Activated CD8-positive, alpha-beta T cell treated with anti-CD3 and anti-CD28 coated beads for 36 hours (primary cell): ENCODE data around the gene SPRR1A. TPM values are rescaled to one million over a fixed set of nuclear protein-coding genes. Genes with fewer than 3 reads are reported as not detected.

Experiments used
- ATAC-seq: fragments of 200-7000 bp; cut with Tn5 transposase; one replicate; pipeline ENCODE4 v1.10.0; 2021; ENCODE audit warnings: mild to moderate bottlenecking, moderate library complexity
- CTCF ChIA-PET: fragments of 350-600 bp; sonication (Branson Sonifier 250); formaldehyde crosslinking; loops from one replicate; lab custom pipeline; 2021; ENCODE audit warnings: antibody characterized with exemption; lab: Charles Lee
- POLR2A ChIA-PET: fragments of 350-600 bp; sonication (Branson Sonifier 250); formaldehyde crosslinking; loops from one replicate; lab custom pipeline; 2021; ENCODE audit warnings: antibody characterized with exemption; lab: Charles Lee
- DNase-seq: peaks from one replicate; pipeline ENCODE4 v3.0.0-alpha.2; 2020
- H3K27ac Mint-ChIP-seq: one replicate; pipeline ENCODE4 v1.8.0; 2021; ENCODE audit warnings: mild to moderate bottlenecking, mixed read lengths
- H3K27me3 Mint-ChIP-seq: one replicate; pipeline ENCODE4 v1.8.0; 2021; ENCODE audit warnings: mixed read lengths
- H3K36me3 Mint-ChIP-seq: one replicate; pipeline ENCODE4 v1.8.0; 2021; ENCODE audit warnings: low read depth, mixed read lengths
- H3K4me1 Mint-ChIP-seq: one replicate; pipeline ENCODE4 v1.8.0; 2021; ENCODE audit warnings: low read depth, mixed read lengths
- H3K4me3 Mint-ChIP-seq: one replicate; pipeline ENCODE4 v1.8.0; 2021; ENCODE audit warnings: mild to moderate bottlenecking, moderate library complexity, mixed read lengths
- H3K9me3 Mint-ChIP-seq: one replicate; pipeline ENCODE4 v1.8.0; 2021; ENCODE audit warnings: mixed read lengths
- intact Hi-C: fragments of 100-400 bp; cut with micrococcal nuclease; formaldehyde crosslinking; loops from one replicate; pipeline ENCODE4 v1.10.0; 2022
- total RNA-seq, 2 experiments: library from RNA; stranded (reverse); gene quantifications; one replicate each; pipeline ENCODE4 v1.2.3, GENCODE V29; 2021
- TF ChIP-seq, protein P1 (sequence below): fragments of 200-600 bp; IDR thresholded peaks from one replicate; pipeline ENCODE4 v1.8.0; 2022; ENCODE audit warnings: antibody characterized with exemption, mild to moderate bottlenecking

Gene SPRR1A
- total RNA-seq, 2 experiments from 2014 or later: not detected

DNA sequence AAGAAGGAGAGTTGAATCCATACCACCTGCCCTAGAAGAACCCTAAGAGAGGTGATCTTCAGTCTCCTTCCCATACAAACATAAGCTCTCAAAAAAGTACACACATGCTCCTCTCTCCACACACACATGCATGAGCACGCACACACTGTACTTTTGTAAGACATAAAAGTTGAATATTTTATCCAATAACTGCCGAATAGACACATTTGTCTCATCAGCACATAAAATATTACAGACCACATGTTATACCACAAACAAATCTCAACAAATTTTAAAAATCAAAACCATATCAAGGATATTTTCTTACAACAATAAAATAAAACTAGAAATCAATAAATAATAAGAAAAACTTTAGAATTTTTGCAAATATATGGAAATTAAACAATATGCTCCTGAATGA, 2.7 kb downstream of the SPRR1A start:
- ATAC-seq (no peak), DNase-seq (no peak)
- CTCF ChIA-PET: no interaction called here
- H3K4me1 Mint-ChIP-seq: no peaks in the 10 kb centered on the region
- H3K9me3 Mint-ChIP-seq: no peaks in the 10 kb centered on the region
- peaks cover 33% of the 10 kb centered on the region for H3K27me3 Mint-ChIP-seq
- TF ChIP-seq, protein P1, sequence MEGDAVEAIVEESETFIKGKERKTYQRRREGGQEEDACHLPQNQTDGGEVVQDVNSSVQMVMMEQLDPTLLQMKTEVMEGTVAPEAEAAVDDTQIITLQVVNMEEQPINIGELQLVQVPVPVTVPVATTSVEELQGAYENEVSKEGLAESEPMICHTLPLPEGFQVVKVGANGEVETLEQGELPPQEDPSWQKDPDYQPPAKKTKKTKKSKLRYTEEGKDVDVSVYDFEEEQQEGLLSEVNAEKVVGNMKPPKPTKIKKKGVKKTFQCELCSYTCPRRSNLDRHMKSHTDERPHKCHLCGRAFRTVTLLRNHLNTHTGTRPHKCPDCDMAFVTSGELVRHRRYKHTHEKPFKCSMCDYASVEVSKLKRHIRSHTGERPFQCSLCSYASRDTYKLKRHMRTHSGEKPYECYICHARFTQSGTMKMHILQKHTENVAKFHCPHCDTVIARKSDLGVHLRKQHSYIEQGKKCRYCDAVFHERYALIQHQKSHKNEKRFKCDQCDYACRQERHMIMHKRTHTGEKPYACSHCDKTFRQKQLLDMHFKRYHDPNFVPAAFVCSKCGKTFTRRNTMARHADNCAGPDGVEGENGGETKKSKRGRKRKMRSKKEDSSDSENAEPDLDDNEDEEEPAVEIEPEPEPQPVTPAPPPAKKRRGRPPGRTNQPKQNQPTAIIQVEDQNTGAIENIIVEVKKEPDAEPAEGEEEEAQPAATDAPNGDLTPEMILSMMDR: no peak
- intact Hi-C loops: no loop called here
- no peak overlapping the region for H3K27ac Mint-ChIP-seq
- no peak overlapping the region for H3K4me3 Mint-ChIP-seq
- H3K36me3 Mint-ChIP-seq: no peaks in the 10 kb centered on the region
- POLR2A ChIA-PET: no interaction called here

DNA sequence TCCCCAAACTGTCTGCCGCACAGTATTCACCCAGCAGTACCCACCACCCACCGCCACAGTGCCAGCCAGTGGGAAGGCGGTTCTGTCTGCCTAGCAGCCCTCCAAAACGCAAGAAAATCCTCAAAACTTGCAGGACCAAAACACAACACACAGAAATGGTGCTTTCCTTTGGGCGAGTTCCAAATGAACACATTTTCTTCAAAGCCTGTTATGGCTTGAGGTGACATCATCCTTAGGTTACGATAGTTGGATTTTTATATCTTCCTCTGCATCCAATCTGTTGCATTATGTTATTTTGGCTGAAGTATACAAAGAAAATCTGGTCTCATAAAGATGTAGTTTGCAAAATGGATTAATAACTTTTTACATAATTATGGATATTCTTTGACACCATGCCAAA, 9.3 kb downstream of the SPRR1A start:
- H3K4me1 Mint-ChIP-seq: no peaks in the 10 kb centered on the region
- ChIA-PET POLR2A (no interaction called here), CTCF (no interaction called here)
- no peak for DNase-seq
- H3K9me3 Mint-ChIP-seq: peaks cover 5% of the 10 kb centered on the region
- H3K27ac Mint-ChIP-seq: no peak overlapping the region
- ATAC-seq: no peak
- no peak overlapping the region for H3K4me3 Mint-ChIP-seq
- peaks cover 26% of the 10 kb centered on the region for H3K27me3 Mint-ChIP-seq
- intact Hi-C loops: no loop called here
- no peaks in the 10 kb centered on the region for H3K36me3 Mint-ChIP-seq
- TF ChIP-seq, protein P1: no peak

DNA sequence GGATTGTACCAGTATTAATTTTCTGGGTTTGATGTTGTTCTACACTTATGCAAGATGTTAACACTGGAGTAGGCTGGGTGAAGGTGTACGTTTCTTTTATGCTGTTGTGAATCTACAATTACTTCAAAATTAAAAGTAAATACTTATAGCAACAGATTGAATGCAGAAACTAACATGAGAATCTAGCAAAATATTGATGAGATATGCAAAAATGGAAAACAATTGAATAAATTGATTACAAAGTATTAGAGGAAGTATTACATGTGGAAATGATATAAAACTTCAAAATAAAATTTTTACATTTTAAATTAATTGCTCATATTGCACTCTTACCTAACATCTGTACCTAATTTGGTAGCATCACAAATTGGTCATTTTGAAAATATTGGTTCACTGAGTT, 12.0 kb downstream of the SPRR1A start:
- DNase-seq (no peak), ATAC-seq (no peak)
- POLR2A ChIA-PET: no interaction called here
- CTCF ChIA-PET: no interaction called here
- no peaks in the 10 kb centered on the region for H3K36me3 Mint-ChIP-seq
- intact Hi-C loops: no loop called here
- TF ChIP-seq, protein P1: no peak
- no peaks in the 10 kb centered on the region for H3K4me1 Mint-ChIP-seq
- peaks cover 5% of the 10 kb centered on the region for H3K9me3 Mint-ChIP-seq
- no peak overlapping the region for H3K27ac Mint-ChIP-seq
- no peak overlapping the region for H3K4me3 Mint-ChIP-seq
- H3K27me3 Mint-ChIP-seq: peaks cover 26% of the 10 kb centered on the region

DNA sequence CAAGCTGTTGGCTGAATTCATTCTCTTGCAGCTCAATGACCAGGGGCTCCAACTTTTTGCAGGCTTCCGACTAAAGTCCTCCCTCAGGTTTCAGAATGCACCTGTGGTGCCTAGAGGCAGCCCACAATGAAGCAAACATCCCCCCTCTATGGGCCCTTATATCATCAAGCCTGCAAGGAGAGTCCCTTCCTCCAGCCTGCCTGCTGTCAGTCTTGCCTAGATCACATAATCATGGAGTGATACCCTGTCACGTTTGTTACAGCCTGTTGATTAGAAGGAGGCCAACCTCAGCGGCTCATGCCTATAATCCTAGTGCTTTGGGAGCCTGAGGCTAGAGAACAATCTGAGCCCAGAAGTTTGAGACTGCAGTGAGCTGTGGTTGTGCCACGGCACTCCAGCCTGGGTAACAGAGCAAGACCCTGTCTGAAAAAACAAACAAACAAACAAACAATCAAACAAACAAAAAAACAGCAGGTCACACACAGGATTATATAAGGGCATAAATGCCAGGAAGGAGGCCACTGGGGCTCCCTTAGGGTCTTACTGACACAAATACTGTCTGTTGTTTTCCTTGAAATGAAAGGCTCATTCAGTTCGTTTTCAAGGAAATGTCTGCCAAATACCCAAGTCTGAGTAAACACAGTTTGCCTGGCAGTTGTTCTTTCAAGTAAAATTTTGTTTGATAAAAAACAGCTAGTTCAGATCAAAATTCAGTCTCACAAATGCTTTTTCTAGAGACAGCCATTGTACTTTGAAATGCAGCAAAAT, 12.9 kb downstream of the SPRR1A start:
- Mint-ChIP-seq H3K36me3 (no peaks in the 10 kb centered on the region), H3K4me3 (no peak overlapping the region), H3K27me3 (peaks cover 22% of the 10 kb centered on the region), H3K9me3 (peaks cover 5% of the 10 kb centered on the region), H3K4me1 (no peaks in the 10 kb centered on the region), H3K27ac (no peak overlapping the region)
- CTCF ChIA-PET: no interaction called here
- TF ChIP-seq, protein P1: no peak
- POLR2A ChIA-PET: no interaction called here
- no peak for ATAC-seq
- DNase-seq: no peak
- intact Hi-C loops: no loop called here

DNA sequence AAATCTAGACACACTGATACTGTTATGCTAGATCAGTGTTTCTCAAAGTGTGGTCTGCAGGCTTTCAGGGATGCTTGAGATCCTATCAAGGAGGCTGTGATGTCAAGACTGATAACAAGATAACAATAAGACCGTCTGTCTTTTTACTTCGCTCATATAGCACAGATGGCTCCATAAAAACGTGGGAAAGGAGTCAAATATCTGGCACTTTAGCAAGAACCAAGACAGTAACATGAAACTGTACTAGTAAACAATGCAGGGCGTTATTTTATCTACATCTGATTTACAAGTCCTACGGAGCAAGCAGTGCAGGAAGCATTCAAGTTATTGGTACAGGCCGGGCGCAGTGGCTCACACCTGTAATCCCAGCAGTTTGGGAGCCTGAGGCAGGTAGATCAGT, 14.0 kb downstream of the SPRR1A start:
- ChIA-PET CTCF (no interaction called here), POLR2A (no interaction called here)
- Mint-ChIP-seq H3K4me1 (no peaks in the 10 kb centered on the region), H3K27ac (no peak overlapping the region), H3K9me3 (peaks cover 5% of the 10 kb centered on the region), H3K4me3 (no peak overlapping the region), H3K36me3 (no peaks in the 10 kb centered on the region), H3K27me3 (peaks cover 21% of the 10 kb centered on the region)
- DNase-seq (no peak), ATAC-seq (no peak)
- intact Hi-C loops: no loop called here
- TF ChIP-seq, protein P1: no peak
